DMS53 (cell line): ENCODE data around the gene ATF3.

Experiments
- DNase-seq: peaks from one replicate; lab custom pipeline; 2025; lab: John Stamatoyannopoulos, UW

ATF3 gene

DNA sequence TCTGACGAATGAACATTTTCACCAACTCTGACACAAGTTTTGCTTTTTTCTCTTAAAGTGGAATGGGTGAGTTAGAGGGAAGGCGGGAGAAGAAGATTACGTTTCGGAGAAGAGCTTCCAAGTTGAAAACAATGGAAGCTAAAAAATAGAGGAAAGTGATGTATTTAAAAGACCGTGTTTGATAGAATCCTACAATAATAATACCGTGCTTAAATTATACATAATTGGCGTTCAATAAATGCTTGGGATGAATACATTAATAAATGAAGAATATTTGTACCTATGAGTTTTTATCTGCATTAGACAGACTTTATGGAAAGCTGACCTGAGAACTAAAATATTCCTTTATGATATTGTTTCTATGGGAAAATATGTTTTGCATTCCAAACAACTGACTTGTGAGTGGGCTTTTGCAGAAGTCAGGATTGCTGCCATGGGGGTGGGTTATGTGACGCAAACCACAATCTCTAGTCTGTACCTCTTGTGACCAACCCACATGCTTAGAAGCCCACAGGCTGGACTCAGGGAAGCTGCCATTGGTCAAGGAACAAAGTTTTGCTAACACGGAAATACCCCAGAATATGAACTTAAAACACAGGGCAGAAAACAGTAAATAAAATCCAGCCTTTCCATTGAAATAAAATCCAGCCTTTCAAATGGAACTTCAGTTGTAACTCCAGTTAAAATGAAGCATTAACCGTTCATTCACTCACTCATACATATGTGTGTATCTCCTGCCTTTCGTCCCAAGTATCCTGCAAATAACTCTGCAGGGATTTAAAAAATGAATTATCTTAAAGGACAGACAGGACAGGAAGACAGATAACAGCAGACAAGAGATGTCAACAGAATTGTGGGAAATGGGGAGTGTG, 21.3 kb upstream of the ATF3 start:
- DNase-seq, result no peak

- DNase-seq, result no peak
These were observed 20.6 kb upstream of the ATF3 start for GRCh38 chr1:212587888-212588510.

DNA sequence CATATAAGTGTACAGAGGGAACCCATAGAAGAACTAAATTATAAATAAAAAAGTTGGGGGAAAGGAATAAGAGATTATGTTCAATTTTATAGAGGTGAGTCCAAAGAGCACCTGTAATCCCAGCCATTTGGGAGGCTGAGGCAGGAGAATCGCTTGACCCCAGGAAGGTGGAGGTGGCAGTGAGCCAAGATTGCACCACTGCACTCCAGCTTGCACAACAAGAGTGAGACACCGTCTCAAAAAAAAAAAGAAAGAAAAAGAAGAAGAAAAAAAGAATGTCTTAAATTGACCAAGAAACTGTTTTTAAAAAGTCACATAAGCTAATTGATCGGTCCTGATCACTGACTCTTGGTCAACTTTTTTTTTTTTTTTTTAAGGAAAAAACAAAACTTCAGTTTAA, 19.1 kb upstream of the ATF3 start:
- DNase-seq, result no peak

DNA sequence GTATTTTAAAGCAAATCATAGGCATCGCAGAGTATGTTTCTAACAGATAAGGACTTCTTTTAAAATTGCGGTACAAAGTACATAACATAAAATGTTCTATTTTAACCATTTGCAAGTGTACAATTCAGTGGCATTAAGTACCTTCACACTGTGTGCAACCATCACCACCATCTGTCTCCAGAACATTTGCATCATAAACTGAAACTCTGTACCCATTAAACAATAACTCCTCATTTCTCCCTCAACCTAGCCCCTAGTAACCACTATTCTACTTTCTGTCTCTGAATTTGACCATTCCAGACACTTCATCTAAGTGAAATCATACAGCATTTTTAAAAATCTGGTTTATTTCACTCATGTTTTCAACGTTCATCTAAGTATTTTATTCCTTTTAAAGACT, 16.6 kb upstream of the ATF3 start:
- no peak for DNase-seq

DNA sequence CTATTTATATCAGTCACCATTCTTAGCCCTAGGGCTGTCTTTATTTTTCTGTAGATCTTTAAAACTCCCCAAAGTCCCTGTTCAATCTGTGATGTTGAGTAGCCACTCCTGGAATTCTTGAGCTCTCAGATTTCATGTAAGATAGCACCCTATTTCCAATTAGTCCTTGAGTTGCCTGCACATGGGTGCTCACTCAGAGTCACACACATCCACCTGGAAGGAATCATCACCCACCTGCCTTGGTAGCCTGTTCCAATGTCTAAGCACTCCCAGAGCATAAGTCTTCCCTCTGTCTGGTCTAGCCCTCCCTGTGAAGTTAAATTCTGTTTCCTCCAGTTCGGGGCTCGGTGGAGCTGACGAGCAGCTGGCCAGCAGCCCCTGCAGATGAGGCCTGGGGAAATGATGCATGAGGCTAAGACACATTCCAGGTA, 14.7 kb upstream of the ATF3 start:
- no peak for DNase-seq

GRCh38 chr1:212594640-212595039, 13.9 kb upstream of the ATF3 start:
- no peak for DNase-seq

GRCh38 chr1:212595229-212595628, 13.3 kb upstream of the ATF3 start:
- DNase-seq, result no peak

- DNase-seq, result peak; percentile 93
These were observed 12.5 kb upstream of the ATF3 start for GRCh38 chr1:212595787-212596714.

DNA sequence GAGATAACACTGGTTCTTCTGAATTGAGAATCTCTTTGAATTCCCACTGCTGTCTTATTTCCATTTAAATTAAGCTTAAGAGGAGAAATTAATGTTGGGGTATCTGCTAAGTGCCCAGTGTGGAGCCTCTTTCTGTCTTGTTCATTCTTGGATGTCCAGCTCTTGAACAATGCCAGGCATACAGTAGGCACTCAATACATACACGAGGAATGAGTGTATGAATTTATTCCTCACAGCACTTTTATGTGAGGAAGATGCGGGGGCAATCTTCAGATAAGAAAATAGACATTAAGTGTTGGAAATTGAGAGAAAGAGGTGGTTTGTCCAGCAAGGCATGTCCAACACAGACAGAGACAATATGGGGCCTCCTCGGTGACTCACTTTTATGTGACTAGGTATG, 11.8 kb upstream of the ATF3 start:
- DNase-seq, result no peak

- no peak for DNase-seq
These were observed 11.1 kb upstream of the ATF3 start for GRCh38 chr1:212597487-212597886.

- DNase-seq, result no peak
These were observed 8.3 kb upstream of the ATF3 start for GRCh38 chr1:212600071-212600915.

GRCh38 chr1:212600980-212601379, 7.6 kb upstream of the ATF3 start:
- DNase-seq, result no peak

DNA sequence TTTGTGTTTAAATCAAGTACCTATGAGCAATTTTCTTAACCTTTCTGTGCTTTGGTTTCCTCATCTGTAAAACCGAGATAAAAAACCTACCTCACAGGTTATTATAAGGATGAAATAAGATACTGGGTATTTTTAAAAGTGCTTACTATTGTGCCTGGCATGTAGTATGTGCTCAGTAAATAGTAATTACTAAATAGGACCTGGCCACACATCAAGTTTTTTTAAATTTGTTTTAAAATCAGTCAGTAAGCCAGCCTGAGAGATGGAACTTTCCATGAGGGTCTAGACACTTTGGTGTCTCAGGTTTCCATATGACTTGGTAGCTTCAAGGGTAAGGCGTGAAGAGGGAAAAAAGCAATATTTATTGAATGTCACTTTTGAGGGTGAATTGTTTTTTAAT, 7.0 kb upstream of the ATF3 start:
- no peak for DNase-seq

- peak; percentile 44 for DNase-seq
These were observed 2.8 kb upstream of the ATF3 start for GRCh38 chr1:212605441-212606394.

GRCh38 chr1:212606395-212607205, 2.0 kb upstream of the ATF3 start:
- DNase-seq, result peak; percentile 98

- peak; percentile 90 for DNase-seq
These were observed 1.2 kb upstream of the ATF3 start for GRCh38 chr1:212607206-212607912.

- DNase-seq, result no peak
These were observed 609 bp upstream of the ATF3 start for GRCh38 chr1:212607913-212608391.

DNA sequence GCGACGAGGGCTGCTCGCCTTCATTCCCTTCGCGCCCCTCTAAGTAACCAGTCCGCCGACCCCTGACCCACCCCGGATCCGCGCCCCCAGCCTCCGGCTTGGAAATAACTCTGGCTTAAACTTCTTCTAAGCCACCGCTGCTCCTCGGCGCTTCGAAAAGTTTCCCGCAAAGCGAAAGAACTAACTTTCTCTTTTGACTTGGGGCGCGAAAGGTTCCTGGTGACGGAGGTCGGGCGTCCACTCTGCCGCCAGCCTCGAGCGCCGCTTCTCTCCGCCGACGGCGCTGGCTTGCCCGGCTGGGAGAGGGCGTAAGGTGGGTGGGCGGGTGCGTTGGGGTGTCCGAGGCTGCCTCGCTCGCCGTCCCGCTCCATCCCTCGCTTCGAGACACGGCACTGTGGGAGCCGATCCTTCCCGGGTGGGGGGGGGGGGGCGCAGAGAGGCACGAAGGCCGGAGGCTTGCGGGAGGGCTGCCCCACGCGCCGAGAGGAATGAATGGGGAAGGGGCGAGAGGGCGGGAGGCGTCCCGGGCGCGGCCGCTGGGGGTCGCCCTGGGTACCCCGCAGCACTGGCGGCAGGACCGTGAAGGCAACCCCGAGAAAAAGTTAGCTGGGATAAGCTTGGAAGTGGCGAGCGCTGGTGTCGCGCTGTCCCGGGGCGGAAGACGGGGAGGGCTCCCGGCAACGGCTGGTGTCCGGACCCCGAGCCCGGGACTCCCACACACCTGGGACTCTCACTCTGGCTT, 569 bp downstream of the ATF3 start:
- DNase-seq, result peak; percentile 80
